B cell (primary cell): ENCODE measurements around the gene TMEM44.

Experiments
- CTCF ChIP-seq: fragments of 200-600 bp; IDR thresholded peaks from one replicate; pipeline ENCODE4 v1.8.0; 2022; ENCODE audit warnings: antibody characterized with exemption, mild to moderate bottlenecking
- EZH2 ChIP-seq: IDR thresholded peaks from 2 replicates; pipeline ENCODE4 v1.6.1; 2012; ENCODE audit warnings: borderline replicate concordance, low read depth, mild to moderate bottlenecking, moderate library complexity, low read length; ENCODE audit not compliant: insufficient read depth, poor library complexity, severe bottlenecking

- TF ChIP-seq CTCF (no peak), EZH2 (no peak)
Measured at GRCh38 chr3:194552327-194552949, 80.8 kb downstream of the TMEM44 start.
